ENCODE results near the gene NAA25. TPM values are rescaled to one million over a fixed set of nuclear protein-coding genes. Genes with fewer than 3 reads are reported as not detected.
A peak's percentile ranks its signal among the peaks of the same experiment; 100 is the strongest.
"Not testable (repeated sequence)": the region's sequence is repeated elsewhere in the genome, so short reads cannot be mapped to it uniquely, and the experiment has no call there.

NAA25 gene
- total and polyA plus RNA-seq, 2 of the 4 experiments (the other 2 are of a cell fraction) = 10.3 to 25.5 TPM

- Histone ChIP-seq H3K9me3 (ENCODE audit: control insufficient read depth, insufficient read depth, low read length) (no peaks in the 10 kb centered on the region), H2BK5ac (ENCODE audit: low read depth, low read length, poor library complexity, severe bottlenecking) (peak overlapping the region; percentile 9), H3K79me1 (ENCODE audit: low read depth in 1 of 2, low read length in 2 of 2) (peaks cover 5 to 8% of the 10 kb centered on the region in 2 experiments; a peak in 2 of 4 replicates), H4K8ac (ENCODE audit: low read depth in 2 of 2, low read length in 2 of 2) (no peak overlapping the region), H3K14ac (replicated peaks; ENCODE audit: low read depth, low read length) (no peak overlapping the region), H3K4me1 (ENCODE audit: control insufficient read depth, insufficient read depth, low read length) (peaks cover 5% of the 10 kb centered on the region), H3K23ac (ENCODE audit: low read depth, low read length) (no peak overlapping the region), H4K5ac (ENCODE audit: low read depth, low read length) (no peak overlapping the region), H3K9me1 (ENCODE audit: insufficient read depth, low read length) (no peaks in the 10 kb centered on the region), H2BK15ac (ENCODE audit: low read depth, low read length) (no peak overlapping the region), H3K4me2 (ENCODE audit: low read depth, low read length) (no peak overlapping the region), H4K20me1 (ENCODE audit: insufficient read depth, low read length) (no peaks in the 10 kb centered on the region; the same call in 1 of the 2 replicates), H3K56ac (ENCODE audit: extremely low read depth, insufficient read depth, low read length) (no peak overlapping the region), H2AK9ac (replicated peaks; ENCODE audit: low read depth, low read length, poor library complexity) (no peak overlapping the region), H2AFZ (replicated peaks; ENCODE audit: low read length, poor library complexity) (no peak overlapping the region), H3K4me3 (ENCODE audit: insufficient read depth, low read depth, low read length) (no peak overlapping the region), H3K27ac (ENCODE audit: insufficient read depth, low read length) (no peak overlapping the region), H4K91ac (ENCODE audit: insufficient read depth, low read depth, low read length) (no peak overlapping the region), H3K27me3 (ENCODE audit: control insufficient read depth, insufficient read depth, low read length) (no peaks in the 10 kb centered on the region), H3K9ac (ENCODE audit: low read depth, low read length) (no peak overlapping the region), H2AK5ac (ENCODE audit: low read depth, low read length) (no peak overlapping the region), H3K18ac (ENCODE audit: low read depth, low read length) (no peak overlapping the region), H2BK120ac (ENCODE audit: low read depth, low read length) (no peak overlapping the region), H3K36me3 (ENCODE audit: control insufficient read depth, insufficient read depth, low read length) (peaks cover 41% of the 10 kb centered on the region), H3K4ac (ENCODE audit: low read depth, low read length) (no peak overlapping the region), H2BK20ac (ENCODE audit: low read depth, low read length) (no peak overlapping the region)
- peak; percentile 11 for DNase-seq
- in situ Hi-C loops (cut with MboI; ENCODE audit: low sequenced_read_pairs) (no loop called here), dilution Hi-C loops (cut with HindIII; ENCODE audit: low sequenced_read_pairs, unreplicated experiment) (no loop called here), intact Hi-C loops (cut with micrococcal nuclease) (loop anchor here (10.0 kb wide), 1 partner anchor 89 kb away; no protein-coding TSS in a partner anchor)
- ChIA-PET CTCF (no interaction called here), POLR2A (ENCODE audit: unreplicated experiment) (no interaction called here)
- no TSS peak for BruUV-seq (replicated peaks)
- WGBS, 2 experiments (ENCODE audit: extremely low coverage in 2 of 2, insufficient read length in 1 of 2) = no CpG with 5 or more reads among the region's 4 CpGs
- peak; percentile 49 for ATAC-seq (ENCODE audit: low read depth)
- TF ChIP-seq NFE2L2 (IDR thresholded peaks at IDR 0.05; ENCODE audit: low read depth, low read length) = no peak
- TF ChIP-seq BHLHE40 (IDR thresholded peaks at IDR 0.05; ENCODE audit: low read depth, low read length) = no peak
- no peak for TF ChIP-seq CHD1 (IDR thresholded peaks at IDR 0.05; ENCODE audit: low read depth, low read length)
- no peak for TF ChIP-seq CTCF (conservative IDR thresholded peaks at IDR 0.05; ENCODE audit: low read depth, low read length)
- no peak for TF ChIP-seq POLR2A (IDR thresholded peaks at IDR 0.05; ENCODE audit: low read depth, low read length)
- no peak for TF ChIP-seq RFX5 (IDR thresholded peaks at IDR 0.05; ENCODE audit: low read depth, low read length)
- TF ChIP-seq RAD21 (IDR thresholded peaks at IDR 0.05; ENCODE audit: low read length) = no peak
- TF ChIP-seq MAFK (IDR thresholded peaks at IDR 0.05; ENCODE audit: low read depth, low read length) = no peak
Measured at GRCh38 chr12:112046003-112046402, 62.6 kb downstream of the NAA25 start.

- H4K91ac ChIP-seq (ENCODE audit: insufficient read depth, low read depth, low read length); H3K27me3 ChIP-seq (ENCODE audit: control insufficient read depth, insufficient read depth, low read length); H4K8ac ChIP-seq (ENCODE audit: low read depth in 2 of 2, low read length in 2 of 2); H4K5ac ChIP-seq (ENCODE audit: low read depth, low read length); H3K79me1 ChIP-seq (ENCODE audit: low read depth in 1 of 2, low read length in 2 of 2); H4K20me1 ChIP-seq (ENCODE audit: insufficient read depth, low read length); ATAC-seq (ENCODE audit: low read depth); H3K4me1 ChIP-seq (ENCODE audit: control insufficient read depth, insufficient read depth, low read length); H3K4ac ChIP-seq (ENCODE audit: low read depth, low read length); H3K23ac ChIP-seq (ENCODE audit: low read depth, low read length); H2BK15ac ChIP-seq (ENCODE audit: low read depth, low read length); H2BK5ac ChIP-seq (ENCODE audit: low read depth, low read length, poor library complexity, severe bottlenecking); H2BK120ac ChIP-seq (ENCODE audit: low read depth, low read length); H3K9me1 ChIP-seq (ENCODE audit: insufficient read depth, low read length); DNase-seq; H2AK5ac ChIP-seq (ENCODE audit: low read depth, low read length); H3K14ac ChIP-seq (replicated peaks; ENCODE audit: low read depth, low read length); CTCF ChIA-PET; H3K9ac ChIP-seq (ENCODE audit: low read depth, low read length); dilution Hi-C loops (cut with HindIII; ENCODE audit: low sequenced_read_pairs, unreplicated experiment); H3K4me3 ChIP-seq (ENCODE audit: insufficient read depth, low read depth, low read length); H2BK20ac ChIP-seq (ENCODE audit: low read depth, low read length); H3K18ac ChIP-seq (ENCODE audit: low read depth, low read length); in situ Hi-C loops (cut with MboI; ENCODE audit: low sequenced_read_pairs); BruUV-seq (replicated peaks); H3K27ac ChIP-seq (ENCODE audit: insufficient read depth, low read length); POLR2A ChIA-PET (ENCODE audit: unreplicated experiment); H3K56ac ChIP-seq (ENCODE audit: extremely low read depth, insufficient read depth, low read length); H3K9me3 ChIP-seq (ENCODE audit: control insufficient read depth, insufficient read depth, low read length); H3K4me2 ChIP-seq (ENCODE audit: low read depth, low read length); H2AFZ ChIP-seq (replicated peaks; ENCODE audit: low read length, poor library complexity); H2AK9ac ChIP-seq (replicated peaks; ENCODE audit: low read depth, low read length, poor library complexity): not testable (repeated sequence)
- H3K36me3 ChIP-seq (ENCODE audit: control insufficient read depth, insufficient read depth, low read length) = peaks cover 35% of the 10 kb centered on the region
- no CpG with 5 or more reads among the region's 12 CpGs for WGBS, 2 experiments (ENCODE audit: extremely low coverage in 2 of 2, insufficient read length in 1 of 2)
- intact Hi-C loops (cut with micrococcal nuclease) = loop anchor here (5.0 kb wide), 1 partner anchor 46 kb away; no protein-coding TSS in a partner anchor
Measured at GRCh38 chr12:112036614-112037013, 72.0 kb downstream of the NAA25 start.

Data from IMR-90 (cell line).